PC-3 (cell line): ENCODE data around the gene C7orf33.

ENCODE experiments used
- EZH2 ChIP-seq: fragments of 300-600 bp; sonication (generic); IDR thresholded peaks from one replicate; pipeline ENCODE4 v1.6.1; 2017; ENCODE audit warnings: antibody characterized with exemption, mild to moderate bottlenecking, low read length; ENCODE audit not compliant: unreplicated experiment
- EZH2phosphoT487 ChIP-seq: fragments of 300-600 bp; sonication (generic); IDR thresholded peaks from 2 replicates; pipeline ENCODE4 v1.6.1; 2018; ENCODE audit warnings: mild to moderate bottlenecking, antibody characterized with exemption, low read length, borderline replicate concordance
- TF ChIP-seq, protein P1 (sequence below): fragments of 300-600 bp; sonication (generic); conservative IDR thresholded peaks from 2 replicates; pipeline ENCODE4 v1.5.1; 2017; ENCODE audit warnings: antibody characterized with exemption, low read depth, mild to moderate bottlenecking, low read length

- TF ChIP-seq, protein P1, sequence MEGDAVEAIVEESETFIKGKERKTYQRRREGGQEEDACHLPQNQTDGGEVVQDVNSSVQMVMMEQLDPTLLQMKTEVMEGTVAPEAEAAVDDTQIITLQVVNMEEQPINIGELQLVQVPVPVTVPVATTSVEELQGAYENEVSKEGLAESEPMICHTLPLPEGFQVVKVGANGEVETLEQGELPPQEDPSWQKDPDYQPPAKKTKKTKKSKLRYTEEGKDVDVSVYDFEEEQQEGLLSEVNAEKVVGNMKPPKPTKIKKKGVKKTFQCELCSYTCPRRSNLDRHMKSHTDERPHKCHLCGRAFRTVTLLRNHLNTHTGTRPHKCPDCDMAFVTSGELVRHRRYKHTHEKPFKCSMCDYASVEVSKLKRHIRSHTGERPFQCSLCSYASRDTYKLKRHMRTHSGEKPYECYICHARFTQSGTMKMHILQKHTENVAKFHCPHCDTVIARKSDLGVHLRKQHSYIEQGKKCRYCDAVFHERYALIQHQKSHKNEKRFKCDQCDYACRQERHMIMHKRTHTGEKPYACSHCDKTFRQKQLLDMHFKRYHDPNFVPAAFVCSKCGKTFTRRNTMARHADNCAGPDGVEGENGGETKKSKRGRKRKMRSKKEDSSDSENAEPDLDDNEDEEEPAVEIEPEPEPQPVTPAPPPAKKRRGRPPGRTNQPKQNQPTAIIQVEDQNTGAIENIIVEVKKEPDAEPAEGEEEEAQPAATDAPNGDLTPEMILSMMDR, result no peak
- TF ChIP-seq EZH2, result no peak
- no peak for TF ChIP-seq EZH2phosphoT487
Measured at GRCh38 chr7:148626828-148627227, 36.3 kb downstream of the C7orf33 start.
